GM19239 (cell line): ENCODE results near the gene PRKX.
A peak's percentile ranks its signal among the peaks of the same experiment; 100 is the strongest.
"Not testable (repeated sequence)": the region's sequence is repeated elsewhere in the genome, so short reads cannot be mapped to it uniquely, and the experiment has no call there.

Experiments used
- DNase-seq: peaks from one replicate; pipeline ENCODE4 v3.0.0; 2011; ENCODE audit warnings: low spot score; ENCODE audit not compliant: insufficient read length
- FAIRE-seq: peaks from 2 replicates; lab custom pipeline; 2011; peaks lifted over from hg19 to GRCh38; lab: Jason Lieb, UNC

The PRKX gene

DNA sequence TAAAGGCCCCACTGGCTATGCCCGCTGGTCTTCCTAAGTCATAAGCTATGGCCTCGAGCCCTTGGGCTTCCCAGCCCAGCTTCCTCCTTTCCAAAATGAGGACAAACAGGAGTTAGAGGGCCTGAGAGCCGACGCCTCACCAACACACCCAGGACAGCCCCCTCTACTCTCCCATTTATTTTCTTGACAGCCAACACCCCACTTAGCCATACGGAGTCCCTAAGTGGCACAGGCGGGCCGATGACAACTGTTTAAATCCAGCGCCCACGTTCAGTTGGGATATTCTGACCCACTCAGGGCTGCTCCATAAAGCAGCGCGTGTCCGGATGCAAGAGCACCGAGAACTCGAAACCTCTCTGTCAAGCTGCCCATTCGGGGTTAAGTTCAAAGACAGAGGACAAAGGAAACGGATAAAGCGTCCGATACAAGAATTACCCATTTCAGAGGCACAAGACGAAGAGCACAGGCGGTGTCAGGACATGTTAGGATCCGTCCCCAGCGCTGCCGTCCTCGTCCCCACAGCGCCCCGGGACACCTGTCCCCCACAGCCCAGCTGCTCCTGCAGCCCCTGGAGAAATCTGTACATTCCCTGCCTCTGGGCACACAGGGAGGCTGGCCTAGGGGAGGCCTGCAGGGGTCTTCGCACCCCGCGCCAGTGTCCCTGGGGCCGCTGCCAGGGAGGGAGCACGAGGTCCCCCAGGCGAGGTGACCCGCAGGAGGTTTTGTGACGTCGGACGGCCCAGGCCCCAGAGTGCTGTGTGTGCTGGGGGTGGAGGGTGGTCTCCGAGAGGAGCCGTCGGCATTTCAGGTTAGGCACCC is 1.2 kb downstream of the PRKX start:
- no peak for DNase-seq
- peak; percentile 76 for FAIRE-seq

- no peak for DNase-seq
- no peak for FAIRE-seq
Observed at GRCh38 chrX:3711331-3711917, 2.0 kb downstream of the PRKX start.

GRCh38 chrX:3707673-3708274 is 5.7 kb downstream of the PRKX start:
- DNase-seq = not testable (repeated sequence)

GRCh38 chrX:3706481-3706880 is 7.0 kb downstream of the PRKX start:
- DNase-seq (no peak), FAIRE-seq (no peak)

More at GRCh38 chrX:3707673-3708274, 5.7 kb downstream of the PRKX start:
- peak; percentile 70 for FAIRE-seq

DNA sequence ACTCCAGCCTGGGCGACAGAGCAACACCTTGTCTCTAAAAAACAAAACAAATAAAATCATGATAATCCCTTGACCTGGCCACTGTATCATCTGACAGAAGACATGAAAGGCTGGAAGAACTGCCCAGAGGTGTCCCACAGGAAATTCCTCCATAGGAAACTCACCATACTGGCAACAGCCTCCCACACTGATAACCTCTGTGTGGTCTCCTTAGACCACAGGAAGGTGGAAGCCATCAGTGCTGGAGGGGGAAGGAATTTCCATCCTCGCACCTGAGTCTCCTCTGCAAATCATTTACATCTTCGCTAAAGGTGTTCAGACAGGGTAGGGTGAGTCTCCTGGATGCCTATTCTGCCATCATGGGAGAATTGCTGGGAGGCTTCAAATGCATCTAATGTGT is 10.2 kb downstream of the PRKX start:
- DNase-seq, FAIRE-seq: not testable (repeated sequence)

GRCh38 chrX:3702095-3702494 is 11.4 kb downstream of the PRKX start:
- DNase-seq = not testable (repeated sequence)
- FAIRE-seq = peak; percentile 90

- not testable (repeated sequence) for DNase-seq, FAIRE-seq
Observed at GRCh38 chrX:3701445-3701928, 12.0 kb downstream of the PRKX start.

GRCh38 chrX:3699821-3700381 is 13.5 kb downstream of the PRKX start:
- FAIRE-seq (peak; percentile 93), DNase-seq (no peak)

GRCh38 chrX:3697701-3698279 is 15.7 kb downstream of the PRKX start:
- no peak for DNase-seq
- FAIRE-seq = no peak

DNA sequence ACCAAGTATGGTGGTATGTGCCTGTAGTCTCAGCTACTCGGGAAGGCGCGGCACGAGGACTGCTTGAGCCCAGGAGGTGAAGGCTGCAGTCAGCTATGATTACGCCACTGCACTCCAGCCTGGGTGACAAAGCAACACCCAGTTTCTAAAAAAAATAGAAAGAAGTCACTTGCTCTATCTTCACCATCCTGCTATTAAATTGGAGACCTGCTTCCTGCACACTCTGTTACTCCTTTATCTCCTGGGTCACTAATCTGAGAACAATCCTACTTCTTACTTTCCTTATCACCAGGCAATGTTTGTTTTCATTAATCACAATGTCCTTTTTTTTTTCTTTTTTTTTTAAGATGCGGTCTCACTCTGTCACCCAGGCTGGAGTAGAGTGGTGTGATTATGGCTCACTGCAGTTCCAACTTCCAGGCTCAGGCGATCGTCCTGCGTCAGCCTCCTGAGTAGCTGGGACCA is 16.2 kb downstream of the PRKX start:
- FAIRE-seq = no peak
- DNase-seq = no peak

- FAIRE-seq (no peak), DNase-seq (no peak)
Observed at GRCh38 chrX:3695536-3695935, 17.9 kb downstream of the PRKX start.

DNA sequence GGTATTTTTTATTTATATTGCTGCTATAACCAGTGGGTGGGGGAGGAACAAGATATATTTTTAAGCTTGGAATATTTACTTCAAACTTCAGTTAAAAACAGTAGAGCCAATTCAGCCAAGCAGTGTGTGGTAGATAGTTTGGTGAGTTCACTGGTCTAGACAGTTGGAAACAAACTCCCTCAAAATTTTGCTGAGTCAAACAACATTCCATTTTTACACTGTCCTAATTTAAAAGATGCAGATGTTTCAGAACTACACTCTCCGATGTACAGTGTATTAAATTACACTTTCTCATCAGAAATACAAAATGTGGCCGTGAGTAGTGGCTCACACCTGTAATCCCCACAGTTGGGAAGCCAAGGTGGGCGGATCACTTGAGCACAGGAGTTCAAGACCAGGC is 23.3 kb downstream of the PRKX start:
- DNase-seq = no peak

DNA sequence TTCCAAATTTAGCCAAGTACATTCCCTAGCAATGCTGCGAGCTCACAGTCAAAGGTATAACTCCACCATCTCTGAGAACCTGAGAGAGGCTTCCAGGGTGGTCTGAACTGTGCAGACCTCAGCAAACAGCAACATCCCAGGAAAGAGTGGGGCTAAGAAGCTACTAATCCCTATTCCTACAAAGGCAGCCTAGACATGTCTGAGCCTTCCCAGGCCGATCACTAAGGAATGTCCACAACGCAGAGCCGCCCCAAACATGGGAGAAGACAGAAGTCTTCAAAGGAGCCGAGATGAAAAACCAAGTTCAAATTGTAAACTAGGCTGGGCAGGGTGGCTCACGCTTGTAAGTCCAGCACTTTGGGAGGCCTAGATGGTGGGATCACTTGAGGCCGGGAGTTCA is 30.2 kb downstream of the PRKX start:
- FAIRE-seq, DNase-seq: not testable (repeated sequence)

More for the DNA sequence above, 23.3 kb downstream of the PRKX start:
- no peak for FAIRE-seq

- FAIRE-seq = no peak
Observed at GRCh38 chrX:3680459-3680858, 33.0 kb downstream of the PRKX start.

DNA sequence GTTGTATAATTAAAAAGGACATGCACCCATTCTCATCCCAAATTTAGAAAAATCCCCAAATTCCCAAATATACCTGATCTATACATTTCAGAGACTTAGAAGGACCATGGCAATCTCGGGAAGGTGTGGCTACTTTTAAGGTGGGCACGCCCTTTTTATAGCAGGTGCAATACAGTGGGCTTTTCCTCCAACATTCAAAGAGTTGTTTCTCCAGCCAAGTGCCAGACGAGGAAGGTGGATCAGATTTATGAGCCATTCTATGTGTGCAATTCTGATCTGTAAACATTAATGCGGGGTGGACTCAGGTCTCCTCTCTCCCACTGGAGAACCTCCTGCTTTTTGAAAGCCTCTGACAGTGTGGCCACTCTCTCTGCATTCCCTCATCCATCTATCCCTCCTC is 33.8 kb downstream of the PRKX start:
- no peak for DNase-seq
- FAIRE-seq = no peak

More at GRCh38 chrX:3680459-3680858, 33.0 kb downstream of the PRKX start:
- DNase-seq = no peak

DNA sequence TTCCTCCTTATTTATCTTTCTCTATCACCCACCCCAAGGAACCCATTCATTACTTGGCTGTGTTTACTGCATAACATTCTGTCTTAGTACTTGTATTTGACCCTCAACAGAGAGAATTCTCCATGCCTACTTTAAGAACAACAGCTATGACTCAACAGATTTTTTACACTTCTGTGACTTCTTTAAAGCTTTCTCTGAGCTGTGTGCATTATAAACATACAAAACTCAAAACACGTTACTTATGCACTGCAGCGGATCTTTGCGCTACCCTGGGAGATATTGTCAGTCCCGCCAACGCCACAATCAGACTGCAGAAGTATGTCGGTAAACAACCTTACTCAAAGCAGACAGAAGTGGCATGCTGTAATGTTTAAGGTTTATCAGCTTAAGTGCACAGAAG is 35.1 kb downstream of the PRKX start:
- FAIRE-seq (no peak), DNase-seq (no peak)

DNA sequence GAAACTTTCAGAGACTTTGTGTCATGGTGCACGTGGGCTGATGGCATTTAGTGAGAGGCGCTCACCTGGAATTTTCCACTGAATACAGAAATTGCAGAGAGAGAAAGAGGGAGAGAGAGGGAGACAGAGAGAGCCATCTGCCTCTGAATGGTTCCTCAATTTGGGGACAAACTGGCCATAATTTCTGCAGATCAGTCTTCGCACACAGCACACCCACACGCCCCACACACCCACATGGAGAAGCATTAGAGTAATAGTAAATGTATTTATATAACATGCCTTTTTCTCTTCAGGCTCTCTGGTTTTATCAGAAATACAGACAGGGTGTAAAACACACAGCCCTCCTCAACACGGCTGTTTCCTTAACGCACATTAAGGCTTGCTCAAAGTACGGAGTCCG is 38.6 kb downstream of the PRKX start:
- FAIRE-seq (no peak), DNase-seq (no peak)

DNA sequence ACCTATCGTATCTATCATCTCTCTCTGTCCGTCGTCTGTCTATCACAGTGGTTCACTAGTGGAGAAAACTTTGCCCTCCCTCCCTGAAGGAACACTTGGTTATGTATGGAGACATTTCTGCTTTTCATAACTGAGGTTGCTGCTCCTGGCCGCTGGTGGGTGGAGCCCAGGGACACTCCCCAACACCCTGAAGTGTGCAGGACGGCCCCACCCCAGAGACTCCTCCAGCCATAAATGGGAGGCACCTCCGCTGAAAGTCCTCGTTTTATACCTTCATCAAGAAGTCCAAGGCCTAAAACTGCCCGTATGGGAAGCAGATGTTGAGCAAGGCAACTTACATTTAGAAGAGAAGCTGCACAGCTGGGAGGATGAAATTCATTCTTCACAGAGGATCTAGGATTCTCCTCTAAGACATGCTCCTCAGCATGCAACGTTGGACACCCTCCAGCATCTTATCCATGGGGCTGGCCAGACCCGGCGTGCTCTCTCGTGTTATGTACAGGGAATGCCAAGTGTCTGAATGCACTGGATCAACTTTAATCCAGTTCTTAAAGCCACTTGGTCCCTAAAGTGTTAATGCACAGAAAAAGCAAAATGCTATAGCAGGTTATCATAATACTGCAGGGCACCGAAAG is 43.5 kb downstream of the PRKX start:
- FAIRE-seq = no peak
- DNase-seq = no peak

DNA sequence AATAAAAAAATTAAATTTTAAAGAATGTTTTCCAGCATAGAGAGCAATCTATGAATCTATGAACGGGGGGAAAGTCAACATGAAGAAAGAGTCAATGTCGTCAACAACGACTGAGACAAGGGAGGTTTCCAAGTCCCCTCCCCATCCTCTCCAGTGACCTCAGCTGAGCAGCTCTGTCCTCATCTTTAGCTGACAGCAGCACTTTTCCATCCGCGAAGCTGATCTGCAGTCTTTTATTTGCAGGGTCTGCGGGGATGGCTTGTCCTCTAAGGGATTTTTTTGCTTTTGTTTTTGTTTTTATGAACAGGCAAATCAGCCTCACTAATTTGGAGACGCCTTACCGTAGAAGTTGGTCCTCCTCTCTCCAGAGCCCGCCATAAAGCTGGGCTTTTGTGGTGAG is 46.5 kb downstream of the PRKX start:
- DNase-seq (no peak), FAIRE-seq (no peak)

- DNase-seq (no peak), FAIRE-seq (no peak)
Observed at GRCh38 chrX:3664921-3665320, 48.5 kb downstream of the PRKX start.
